ENCODE data around the gene POLR3C. TPM values are rescaled to one million over a fixed set of nuclear protein-coding genes. Genes with fewer than 3 reads are reported as not detected.

POLR3C gene
- total RNA-seq, 1 experiment from 2014 or later: 35.1 TPM

- intact Hi-C loops (cut with micrococcal nuclease; ENCODE audit: unreplicated experiment) (loop anchor here (5.0 to 10.0 kb wide), 2 partner anchors 65 to 163 kb away; partner anchors contain the start of genes ITGA10 and PEX11B), in situ Hi-C loops (cut with HindIII; ENCODE audit: low pct_unique_long_range_greater_than_20kb, low sequenced_read_pairs) (no loop called here)
- DNase-seq (ENCODE audit: low read depth, low spot score) (no peak), ATAC-seq (no peak)
- ChIA-PET CTCF (interaction anchor here (1.2 to 1.5 kb wide), 2 partner anchors 10 to 42 kb away, joined by 3 to 4 read pairs; partner anchors contain the start of gene PIAS3), POLR2A (no interaction called here)
- no peak overlapping the region for H3K4me3 ChIP-seq (ENCODE audit: low read depth in 2 of 2, low read length in 2 of 2)
- no TSS peak for BruUV-seq (replicated peaks)
- H3K4me1 ChIP-seq (ENCODE audit: control insufficient read depth, insufficient read depth, low read length): 0 out of 2 replicates have a peak, but pooled peaks cover 4% of the 10 kb centered on the region
- no peaks in the 10 kb centered on the region for H3K27me3 ChIP-seq (ENCODE audit: control insufficient read depth, insufficient read depth, low read length)
- H3K36me3 ChIP-seq (ENCODE audit: control insufficient read depth, insufficient read depth, low read length): peaks cover 8% of the 10 kb centered on the region; the same call in 1 of the 2 replicates
- H3K9me3 ChIP-seq (ENCODE audit: control insufficient read depth, insufficient read depth, low read depth, low read length): no peaks in the 10 kb centered on the region
- TF ChIP-seq SIN3A (IDR thresholded peaks at IDR 0.05; ENCODE audit: borderline replicate concordance, insufficient read depth, low read depth, low read length) (no peak), POLR2AphosphoS5 (IDR thresholded peaks at IDR 0.05; ENCODE audit: low read depth, low read length) (no peak), CTCF (IDR thresholded peaks at IDR 0.05) (peak; percentile 82), REST (IDR thresholded peaks at IDR 0.05; ENCODE audit: insufficient read depth in 1 of 2, low read depth in 2 of 2, low read length in 1 of 2) (no peak), TCF7L2 (IDR thresholded peaks at IDR 0.05; ENCODE audit: low read depth, low read length) (no peak)
- H3K27ac ChIP-seq (ENCODE audit: low read length): no peak overlapping the region
Measured at GRCh38 chr1:145849356-145850160, 25.6 kb downstream of the POLR3C start.

- BruUV-seq (replicated peaks): no TSS peak
- intact Hi-C loops (cut with micrococcal nuclease; ENCODE audit: unreplicated experiment): loop anchor here (10.0 kb wide), 1 partner anchor 59 kb away; the partner anchor contains the start of genes ITGA10 and PEX11B
- peaks cover 17% of the 10 kb centered on the region; the same call in 1 of the 2 replicates for H3K36me3 ChIP-seq (ENCODE audit: control insufficient read depth, insufficient read depth, low read length)
- TF ChIP-seq REST (IDR thresholded peaks at IDR 0.05; ENCODE audit: insufficient read depth in 1 of 2, low read depth in 2 of 2, low read length in 1 of 2) (no peak), CTCF (IDR thresholded peaks at IDR 0.05) (peak; percentile 61; the same call in 1 of the 2 replicates)
- POLR2A ChIA-PET: no interaction called here
- no peak overlapping the region for H3K27ac ChIP-seq (ENCODE audit: low read length)
- H3K4me1 ChIP-seq (ENCODE audit: control insufficient read depth, insufficient read depth, low read length): peaks cover 14% of the 10 kb centered on the region
- no peak overlapping the region for H3K4me3 ChIP-seq (ENCODE audit: low read depth in 2 of 2, low read length in 2 of 2)
- in situ Hi-C loops (cut with HindIII; ENCODE audit: low pct_unique_long_range_greater_than_20kb, low sequenced_read_pairs): no loop called here
- no peaks in the 10 kb centered on the region for H3K9me3 ChIP-seq (ENCODE audit: control insufficient read depth, insufficient read depth, low read depth, low read length)
- CTCF ChIA-PET: no interaction called here
- no peaks in the 10 kb centered on the region for H3K27me3 ChIP-seq (ENCODE audit: control insufficient read depth, insufficient read depth, low read length)
- DNase-seq (ENCODE audit: low read depth, low spot score): no peak
- ATAC-seq: no peak
Measured at GRCh38 chr1:145855426-145855948, 31.5 kb downstream of the POLR3C start.
